Measurements from ENCODE around the gene CDH19. TPM values are rescaled to one million over a fixed set of nuclear protein-coding genes. Genes with fewer than 3 reads are reported as not detected.
A peak's percentile ranks its signal among the peaks of the same experiment; 100 is the strongest.

Gene CDH19
- polyA plus RNA-seq, 1 donor (not counting 4 experiments of a cell fraction or from before 2014, with no cell fraction given), result not detected

- H2AFZ ChIP-seq (ENCODE audit: control insufficient read depth, low read length), result no peak overlapping the region
- no peaks in the 10 kb centered on the region for H3K9me1 ChIP-seq (ENCODE audit: control insufficient read depth, extremely low read depth, insufficient read depth, low read length)
- no peak overlapping the region for H3K27ac ChIP-seq (ENCODE audit: control insufficient read depth, insufficient read depth, low read length)
- no peaks in the 10 kb centered on the region for H3K4me1 ChIP-seq (ENCODE audit: control insufficient read depth, extremely low read depth, insufficient read depth, low read length)
- DNase-seq (ENCODE audit: low read depth, low spot score) (no peak), FAIRE-seq (no peak)
- H3K79me2 ChIP-seq (ENCODE audit: control insufficient read depth, insufficient read depth, low read length), result no peaks in the 10 kb centered on the region
- H3K27me3 ChIP-seq (ENCODE audit: control insufficient read depth, extremely low read depth, insufficient read depth, low read length), result no peaks in the 10 kb centered on the region
- TF ChIP-seq EZH2 (IDR thresholded peaks at IDR 0.05; ENCODE audit: low read length) (no peak), CTCF (optimal IDR thresholded peaks at IDR 0.05 in 1 of 3, IDR thresholded peaks at IDR 0.05 in 1 of 3, conservative IDR thresholded peaks at IDR 0.05 in 1 of 3; ENCODE audit: extremely low read depth in 1 of 3, insufficient read depth in 2 of 3, low read length in 3 of 3) (no peak)
- no peak overlapping the region for H3K9ac ChIP-seq (ENCODE audit: control insufficient read depth, extremely low read depth, insufficient read depth, low read length)
- H3K9me3 ChIP-seq (ENCODE audit: control insufficient read depth, low read depth, low read length), result no peaks in the 10 kb centered on the region
- H3K4me2 ChIP-seq (ENCODE audit: control insufficient read depth, extremely low read depth, insufficient read depth, low read depth, low read length), result no peak overlapping the region
- dilution Hi-C loops (cut with MboI; ENCODE audit: extremely low pct_ligation_motif_present, low sequenced_read_pairs), result no loop called here
- no peaks in the 10 kb centered on the region for H3K36me3 ChIP-seq (ENCODE audit: control insufficient read depth in 2 of 2, extremely low read depth in 1 of 2, insufficient read depth in 2 of 2, low read length in 2 of 2)
- no peaks in the 10 kb centered on the region for H4K20me1 ChIP-seq (ENCODE audit: control insufficient read depth, extremely low read depth, insufficient read depth, low read length)
- no peak overlapping the region for H3K4me3 ChIP-seq (ENCODE audit: control insufficient read depth in 2 of 3, extremely low read depth in 1 of 3, insufficient read depth in 2 of 3, low read depth in 1 of 3, low read length in 3 of 3)
These were observed 106.5 kb downstream of the CDH19 start for GRCh38 chr18:66497351-66497750.

DNA sequence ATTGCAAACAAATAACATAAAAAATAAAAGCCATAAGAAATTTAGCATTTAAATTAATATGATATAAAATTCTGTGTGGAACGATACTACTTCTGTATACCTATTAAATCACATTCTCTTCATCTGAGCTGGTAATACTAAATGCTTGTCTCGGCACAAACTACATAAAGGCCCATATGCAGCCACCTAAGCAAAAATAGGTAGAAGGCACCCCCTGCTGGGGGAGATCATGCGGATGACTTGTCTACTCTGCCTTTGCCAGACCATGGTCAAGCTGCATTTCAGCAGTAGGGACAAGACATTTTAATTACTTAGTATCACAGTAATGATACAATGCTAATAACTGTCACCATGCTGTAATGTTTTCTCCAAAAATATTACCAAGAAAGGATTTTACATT is 108.0 kb downstream of the CDH19 start:
- no peaks in the 10 kb centered on the region for H3K79me2 ChIP-seq (ENCODE audit: control insufficient read depth, insufficient read depth, low read length)
- H3K36me3 ChIP-seq (ENCODE audit: control insufficient read depth in 2 of 2, extremely low read depth in 1 of 2, insufficient read depth in 2 of 2, low read length in 2 of 2), result no peaks in the 10 kb centered on the region
- no peaks in the 10 kb centered on the region for H3K9me1 ChIP-seq (ENCODE audit: control insufficient read depth, extremely low read depth, insufficient read depth, low read length)
- H3K4me3 ChIP-seq (ENCODE audit: control insufficient read depth in 2 of 3, extremely low read depth in 1 of 3, insufficient read depth in 2 of 3, low read depth in 1 of 3, low read length in 3 of 3), result no peak overlapping the region
- no peak for DNase-seq (ENCODE audit: low read depth, low spot score)
- peak; percentile 46 to 83 (median 57) for TF ChIP-seq CTCF (optimal IDR thresholded peaks at IDR 0.05 in 1 of 3, IDR thresholded peaks at IDR 0.05 in 1 of 3, conservative IDR thresholded peaks at IDR 0.05 in 1 of 3; ENCODE audit: extremely low read depth in 1 of 3, insufficient read depth in 2 of 3, low read length in 3 of 3)
- TF ChIP-seq EZH2 (IDR thresholded peaks at IDR 0.05; ENCODE audit: low read length), result no peak
- H3K9me3 ChIP-seq (ENCODE audit: control insufficient read depth, low read depth, low read length), result no peaks in the 10 kb centered on the region
- dilution Hi-C loops (cut with MboI; ENCODE audit: extremely low pct_ligation_motif_present, low sequenced_read_pairs), result no loop called here
- no peaks in the 10 kb centered on the region for H3K27me3 ChIP-seq (ENCODE audit: control insufficient read depth, extremely low read depth, insufficient read depth, low read length)
- no peak for FAIRE-seq
- H3K4me2 ChIP-seq (ENCODE audit: control insufficient read depth, extremely low read depth, insufficient read depth, low read depth, low read length), result no peak overlapping the region
- H3K4me1 ChIP-seq (ENCODE audit: control insufficient read depth, extremely low read depth, insufficient read depth, low read length), result no peaks in the 10 kb centered on the region
- H4K20me1 ChIP-seq (ENCODE audit: control insufficient read depth, extremely low read depth, insufficient read depth, low read length), result no peaks in the 10 kb centered on the region
- H3K9ac ChIP-seq (ENCODE audit: control insufficient read depth, extremely low read depth, insufficient read depth, low read length), result no peak overlapping the region
- H2AFZ ChIP-seq (ENCODE audit: control insufficient read depth, low read length), result no peak overlapping the region
- no peak overlapping the region for H3K27ac ChIP-seq (ENCODE audit: control insufficient read depth, insufficient read depth, low read length)

All from keratinocyte (primary cell).